Aortic smooth muscle cell (primary cell): ENCODE results near the gene ADGRG6. TPM values are rescaled to one million over a fixed set of nuclear protein-coding genes. Genes with fewer than 3 reads are reported as not detected.

ENCODE experiments used
- total RNA-seq: library from RNA; depleted of rRNA; stranded (reverse); fragments of >200 nt; gene quantifications from 2 replicates; pipeline ENCODE4 v1.2.3, GENCODE V29; 2014

ADGRG6 gene
- under 0.01 and 0.12 TPM in 2 replicates for total RNA-seq

DNA sequence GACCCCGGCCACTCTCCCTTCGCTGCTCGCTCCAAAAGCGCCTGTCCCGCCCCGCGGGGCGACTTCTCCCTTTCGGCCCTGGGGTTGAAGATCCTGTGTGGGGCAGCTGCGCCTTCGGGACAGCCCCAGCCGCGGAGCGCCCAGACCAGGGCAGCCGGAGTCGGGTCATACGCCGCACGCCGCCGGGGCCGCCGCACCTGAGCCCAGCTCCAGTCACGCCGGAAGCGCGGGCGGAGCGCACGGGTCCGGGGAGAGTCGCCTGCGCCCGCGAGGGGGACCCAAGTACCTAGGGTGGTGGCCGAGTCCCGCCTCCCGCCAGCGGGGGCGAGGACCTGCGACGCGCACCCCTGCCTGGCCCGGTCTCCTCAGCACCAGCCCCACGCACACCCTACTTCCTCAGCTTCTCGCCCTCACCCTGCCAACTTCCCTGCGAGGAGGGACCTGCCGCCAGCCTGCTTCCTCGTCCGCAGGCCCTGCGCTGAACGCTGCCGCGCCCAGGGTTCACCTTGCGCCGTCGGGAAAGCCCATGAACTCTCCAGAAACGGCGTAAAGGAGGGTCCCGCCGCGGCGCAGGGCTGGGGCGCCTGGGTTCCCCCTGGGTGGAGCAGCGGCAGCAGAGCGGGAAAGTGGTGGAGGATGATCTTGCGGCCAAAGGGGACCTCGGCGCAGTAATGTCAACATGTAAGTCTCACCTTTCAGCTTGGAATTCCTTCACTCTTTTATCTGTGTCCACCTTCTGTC lies at the start of gene ADGRG6:
ADGRG6 (plus strand) TSS at position 357 of the 741 bp plus-strand sequence; CDS start at position 680, 323 bp downstream.

Other genes with a start within 250 kb of the ADGRG6 start
- gene GJE1, start 169.1 kb upstream of the ADGRG6 start, total RNA-seq = not detected in 2 replicates
- 0.12 TPM in 1 of 2 replicates, not detected in the other for gene NMBR, start 154.9 kb upstream of the ADGRG6 start, total RNA-seq
- gene VTA1, start 154.7 kb upstream of the ADGRG6 start, total RNA-seq = 35.5 and 40.4 TPM in 2 replicates